B cell (primary cell): ENCODE results near the gene MFGE8. TPM values are rescaled to one million over a fixed set of nuclear protein-coding genes. Genes with fewer than 3 reads are reported as not detected.

ENCODE experiments used
- polyA plus RNA-seq: library from polyadenylated mRNA; depleted of rRNA; stranded (reverse); fragments of >200 nt; gene quantifications from 2 replicates; pipeline ENCODE4 v1.2.3, GENCODE V29; 2012
- total RNA-seq, 2 donors: library from RNA; stranded (reverse); fragments of 120-200 nt in 1 of 2; gene quantifications; 1 replicate in 1 of 2; 2 replicates in 1 of 2; pipeline versions ENCODE4 v1.2.3 to v1.2.4, GENCODE V29; 2013 to 2022

Gene MFGE8
- total and polyA plus RNA-seq, 2 donors (not counting 1 experiment from before 2014, with no cell fraction given) = 18.9 to 28.8 TPM

Other genes with a start within 250 kb of the MFGE8 start
- not detected in 2 replicates for gene ACAN, start 109.9 kb downstream of the MFGE8 start, total RNA-seq
- gene ACAN, start 109.9 kb downstream of the MFGE8 start, polyA plus RNA-seq = 0.01 TPM in 1 of 2 replicates, not detected in the other
- 4.2 and 7.5 TPM in 2 replicates for gene HAPLN3, start 17.8 kb downstream of the MFGE8 start, total RNA-seq
- gene HAPLN3, start 17.8 kb downstream of the MFGE8 start, polyA plus RNA-seq = 16.3 and 19.8 TPM in 2 replicates
- gene ABHD2, start 175.1 kb upstream of the MFGE8 start, total RNA-seq = 40.9 and 45.8 TPM in 2 replicates
- 4.3 and 7.1 TPM in 2 replicates for gene ABHD2, start 175.1 kb upstream of the MFGE8 start, polyA plus RNA-seq